Cardiac septum (tissue), 1 donor: ENCODE measurements around the gene DDIT4. TPM values are rescaled to one million over a fixed set of nuclear protein-coding genes. Genes with fewer than 3 reads are reported as not detected.

Experiments
- DNase-seq: peaks from one replicate; pipeline ENCODE4 v3.0.0-alpha.2; 2020; ENCODE audit warnings: low spot score
- intact Hi-C: fragments of 100-400 bp; cut with DNase I; formaldehyde crosslinking; loops from one replicate; pipeline ENCODE4 v1.14.0; 2022
- total RNA-seq: library from RNA; stranded (reverse); fragmentation: NEBNext Ultra II Directional; extraction: Animal tissue kit (Norgen Biotek cat#: 25700); gene quantifications from one replicate; pipeline ENCODE4 v1.2.1, GENCODE V29; 2021
- donor health status: DM: no; HTN: no; CAD: no.

Gene DDIT4
- total RNA-seq, 1 donor from 2014 or later, result 22.6 TPM

GRCh38 chr10:72323108-72323749 is 49.5 kb downstream of the DDIT4 start:
- intact Hi-C loops, result no loop called here
- DNase-seq, result no peak

- intact Hi-C loops, result no loop called here
- no peak for DNase-seq
These were observed 50.1 kb downstream of the DDIT4 start for GRCh38 chr10:72323771-72324191.

Other genes with a start within 250 kb of the DDIT4 start
- 7.5 TPM for gene SPOCK2, start 185.4 kb upstream of the DDIT4 start, total RNA-seq
- gene ANAPC16, start 57.9 kb upstream of the DDIT4 start, total RNA-seq, result 171 TPM
- 21.2 TPM for gene ASCC1, start 57.6 kb upstream of the DDIT4 start, total RNA-seq
- gene DNAJB12, start 81.0 kb downstream of the DDIT4 start, total RNA-seq, result 28.9 TPM